BJ (cell line): ENCODE data around the gene ANKRD13B. TPM values are rescaled to one million over a fixed set of nuclear protein-coding genes. Genes with fewer than 3 reads are reported as not detected.

Experiments used
- CTCF ChIA-PET: fragments of 350-600 bp; formaldehyde crosslinking; extraction: SDS; loops from one replicate; lab custom pipeline; 2021; ENCODE audit warnings: antibody characterized with exemption, inconsistent platforms; lab: Yijun Ruan, JAX
- POLR2A ChIA-PET: fragments of 300-600 bp; sonication (Branson Sonifier 250); formaldehyde crosslinking; extraction: SDS; loops from one replicate; lab custom pipeline; 2021; ENCODE audit warnings: antibody characterized with exemption; lab: Charles Lee
- DNase-seq: peaks from one replicate; pipeline ENCODE4 v3.0.0-alpha.2; 2011; ENCODE audit warnings: low read depth
- H3K27me3 ChIP-seq: 2 replicates; pipeline ENCODE4 v1.6.0; 2011; ENCODE audit warnings: low read length; ENCODE audit not compliant: control insufficient read depth, insufficient read depth
- H3K36me3 ChIP-seq: 2 replicates; pipeline ENCODE4 v1.5.1; 2011; ENCODE audit warnings: low read length; ENCODE audit not compliant: control insufficient read depth, insufficient read depth
- H3K4me3 ChIP-seq: 2 replicates; pipeline ENCODE4 v1.5.1; 2011; ENCODE audit warnings: low read depth, mild to moderate bottlenecking, control low read depth, low read length
- CTCF ChIP-seq: IDR thresholded peaks from 2 replicates; pipeline ENCODE4 v1.5.1; 2011; ENCODE audit warnings: low read depth, mild to moderate bottlenecking, control low read depth, inconsistent platforms, low read length, moderate library complexity; ENCODE audit not compliant: insufficient read depth
- polyA minus RNA-seq: library from RNA; depleted of rRNA, polyadenylated mRNA; stranded (reverse); fragments of >200 nt; gene quantifications from 2 replicates; pipeline ENCODE4 v1.2.3, GENCODE V29; 2011; rRNA and poly(A)+ RNA removed
- polyA plus RNA-seq: library from polyadenylated mRNA; depleted of rRNA; stranded (reverse); fragments of >200 nt; gene quantifications from 2 replicates; pipeline ENCODE4 v1.2.3, GENCODE V29; 2011; rRNA removed

ANKRD13B gene
- polyA plus RNA-seq (1.9 and 3.1 TPM in 2 replicates), polyA minus RNA-seq (2.9 and 3.7 TPM in 2 replicates)

- CTCF ChIA-PET: interaction anchor here (1.1 to 4.7 kb wide), 11 partner anchors 12 to 413 kb away, joined by 3 to 61 read pairs (median 5); no protein-coding TSS in a partner anchor
- H3K36me3 ChIP-seq: no peaks in the 10 kb centered on the region
- H3K4me3 ChIP-seq: peak within 1 kb of the TSS; percentile 59
- H3K27me3 ChIP-seq: no peaks in the 10 kb centered on the region
- POLR2A ChIA-PET: no interaction called here
- TF ChIP-seq CTCF: no peak
- no peak for DNase-seq
Measured at GRCh38 chr17:29592850-29593551, at the start of gene ANKRD13B. Gene ANKRD13B, plus strand, starts transcription at chr17:29593132. Its CDS starts 490 bp downstream, at chr17:29593622.

GRCh38 chr17:29544066-29544465 lies 48.9 kb upstream of the ANKRD13B start:
- no peak for DNase-seq
- TF ChIP-seq CTCF: no peak
- H3K4me3 ChIP-seq: no peak overlapping the region
- H3K36me3 ChIP-seq: peaks cover 8% of the 10 kb centered on the region
- ChIA-PET CTCF (interaction anchor here (0.7 to 3.0 kb wide), 3 partner anchors 12 to 174 kb away, joined by 3 to 15 read pairs (median 3); no protein-coding TSS in a partner anchor), POLR2A (no interaction called here)
- no peaks in the 10 kb centered on the region for H3K27me3 ChIP-seq

- no peak for TF ChIP-seq CTCF
- no peak for DNase-seq
- Histone ChIP-seq H3K36me3 (peaks cover 8% of the 10 kb centered on the region), H3K4me3 (no peak overlapping the region), H3K27me3 (no peaks in the 10 kb centered on the region)
- POLR2A ChIA-PET: interaction anchor here (0.6 kb wide), 1 partner anchor 85 kb away, joined by 4 read pairs; no protein-coding TSS in a partner anchor
- CTCF ChIA-PET: interaction anchor here (0.6 to 3.0 kb wide), 3 partner anchors 10 to 179 kb away, joined by 3 to 15 read pairs (median 4); no protein-coding TSS in a partner anchor
Measured at GRCh38 chr17:29546085-29546484, 46.8 kb upstream of the ANKRD13B start.

GRCh38 chr17:29546830-29547229 lies 46.1 kb upstream of the ANKRD13B start:
- DNase-seq: no peak
- POLR2A ChIA-PET: no interaction called here
- no peak for TF ChIP-seq CTCF

GRCh38 chr17:29549177-29549923 lies 43.6 kb upstream of the ANKRD13B start:
- H3K36me3 ChIP-seq: no peaks in the 10 kb centered on the region
- no peak for DNase-seq
- CTCF ChIA-PET: interaction anchor here (0.6 to 2.3 kb wide), 6 partner anchors 12 to 179 kb away, joined by 3 to 6 read pairs (median 5); no protein-coding TSS in a partner anchor
- no peaks in the 10 kb centered on the region for H3K27me3 ChIP-seq
- TF ChIP-seq CTCF: no peak
- no peak overlapping the region for H3K4me3 ChIP-seq
- POLR2A ChIA-PET: no interaction called here

More at GRCh38 chr17:29546830-29547229, 46.1 kb upstream of the ANKRD13B start:
- H3K36me3 ChIP-seq: peaks cover 8% of the 10 kb centered on the region
- no peak overlapping the region for H3K4me3 ChIP-seq
- CTCF ChIA-PET: no interaction called here
- no peaks in the 10 kb centered on the region for H3K27me3 ChIP-seq
